Measurements from ENCODE around the gene GP1BB.
A peak's percentile ranks its signal among the peaks of the same experiment; 100 is the strongest.
"Not testable (repeated sequence)": the region's sequence is repeated elsewhere in the genome, so short reads cannot be mapped to it uniquely, and the experiment has no call there.

The GP1BB gene

DNA sequence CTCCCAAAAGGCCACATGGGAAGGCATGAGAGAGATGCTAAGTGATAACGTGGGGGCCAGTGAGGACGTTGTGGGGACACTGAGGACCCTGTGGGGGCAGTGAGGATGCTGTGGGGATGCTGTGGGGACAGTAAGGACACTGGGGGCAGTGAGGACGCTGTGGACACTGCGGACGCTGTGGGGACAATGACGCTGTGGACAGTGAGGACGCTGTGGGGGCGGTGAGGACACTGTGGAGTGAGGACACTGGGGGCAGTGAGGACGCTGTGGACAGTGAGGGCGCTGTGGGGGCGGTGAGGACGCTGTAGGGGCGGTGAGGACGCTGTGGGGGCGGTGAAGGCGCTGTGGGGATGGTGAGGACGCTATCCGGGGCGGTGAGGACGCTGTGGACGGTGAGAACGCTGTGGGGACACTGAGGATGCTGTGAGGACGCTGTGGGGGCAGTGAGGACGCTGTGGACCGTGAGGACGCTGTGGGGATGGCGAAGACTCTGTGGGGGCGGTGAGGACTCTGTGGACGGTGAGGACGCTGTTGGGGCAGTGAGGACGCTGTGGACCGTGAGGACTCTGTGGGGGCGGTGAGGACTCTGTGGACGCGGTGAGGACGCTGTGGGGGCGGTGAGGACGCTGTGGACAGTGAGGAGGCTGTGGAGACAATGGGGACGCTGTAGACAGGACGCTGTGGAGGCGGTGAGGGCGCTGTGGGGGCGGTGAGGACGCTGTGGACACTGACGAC lies 1.8 kb downstream of the GP1BB start:
- peak in 1 of 58 donors; percentile 44 for DNase-seq

DNA sequence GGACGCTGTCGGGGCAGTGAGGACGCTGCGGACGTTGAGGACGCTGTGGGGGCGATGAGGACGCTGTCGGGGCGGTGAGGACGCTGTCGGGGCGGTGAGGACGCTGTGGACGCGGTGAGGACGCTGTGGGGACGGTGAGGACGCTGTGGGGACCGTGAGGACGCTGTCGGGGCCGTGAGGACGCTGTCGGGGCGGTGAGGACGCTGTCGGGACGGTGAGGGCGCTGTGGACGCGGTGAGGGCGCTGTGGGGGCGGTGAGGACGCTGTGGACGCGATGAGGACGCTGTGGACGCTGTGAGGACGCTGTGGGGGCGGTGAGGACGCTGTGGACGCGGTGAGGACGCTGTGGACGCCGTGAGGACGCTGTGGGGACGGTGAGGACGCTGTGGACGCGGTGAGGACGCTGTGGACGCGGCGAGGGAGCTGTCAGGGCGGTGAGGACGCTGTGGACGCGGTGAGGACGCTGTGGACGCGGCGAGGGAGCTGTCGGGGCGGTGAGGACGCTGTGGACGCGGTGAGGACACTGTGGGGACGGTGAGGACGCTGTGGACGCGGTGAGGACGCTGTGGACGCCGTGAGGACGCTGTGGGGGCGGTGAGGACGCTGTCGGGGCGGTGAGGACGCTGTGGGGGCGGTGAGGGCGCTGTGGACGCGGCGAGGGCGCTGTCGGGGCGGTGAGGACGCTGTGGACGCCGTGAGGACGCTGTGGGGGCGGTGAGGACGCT lies 2.9 kb downstream of the GP1BB start:
- not testable (repeated sequence) for DNase-seq

DNA sequence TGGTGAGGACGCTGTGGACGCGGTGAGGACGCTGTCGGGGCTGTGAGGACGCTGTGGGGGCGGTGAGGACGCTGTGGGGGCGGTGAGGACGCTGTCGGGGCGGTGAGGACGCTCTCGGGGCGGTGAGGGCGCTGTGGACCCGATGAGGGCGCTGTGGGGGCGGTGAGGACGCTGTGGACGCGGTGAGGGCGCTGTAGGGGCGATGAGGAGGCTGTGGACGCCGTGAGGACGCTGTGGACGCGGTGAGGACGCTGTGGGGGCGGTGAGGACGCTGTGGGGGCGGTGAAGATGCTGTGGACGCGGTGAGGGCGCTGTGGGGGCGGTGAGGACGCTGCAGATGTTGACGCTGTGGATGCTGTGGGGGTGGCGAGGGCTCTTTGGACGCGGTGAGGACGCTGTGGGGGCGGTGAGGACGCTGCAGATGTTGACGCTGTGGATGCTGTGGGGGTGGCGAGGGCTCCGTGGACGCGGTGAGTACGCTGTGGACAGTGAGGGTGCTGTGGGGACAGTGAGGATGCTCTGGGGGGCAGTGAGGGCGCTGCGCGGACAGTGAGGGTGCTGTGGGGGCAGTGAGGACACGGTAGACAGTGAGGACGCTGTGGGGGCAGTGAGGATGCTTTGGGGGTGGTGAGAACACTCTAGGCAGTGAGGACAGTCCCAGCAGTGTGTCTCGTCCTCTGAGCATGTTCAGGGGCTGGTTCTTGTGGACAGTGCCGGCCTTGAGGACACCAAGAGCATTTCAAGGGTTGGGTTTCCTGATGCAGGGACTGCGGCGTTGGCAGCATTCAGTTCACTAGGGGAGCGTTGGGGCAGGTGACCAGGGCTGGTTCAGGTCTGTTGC lies 4.2 kb downstream of the GP1BB start:
- no peak for DNase-seq

DNA sequence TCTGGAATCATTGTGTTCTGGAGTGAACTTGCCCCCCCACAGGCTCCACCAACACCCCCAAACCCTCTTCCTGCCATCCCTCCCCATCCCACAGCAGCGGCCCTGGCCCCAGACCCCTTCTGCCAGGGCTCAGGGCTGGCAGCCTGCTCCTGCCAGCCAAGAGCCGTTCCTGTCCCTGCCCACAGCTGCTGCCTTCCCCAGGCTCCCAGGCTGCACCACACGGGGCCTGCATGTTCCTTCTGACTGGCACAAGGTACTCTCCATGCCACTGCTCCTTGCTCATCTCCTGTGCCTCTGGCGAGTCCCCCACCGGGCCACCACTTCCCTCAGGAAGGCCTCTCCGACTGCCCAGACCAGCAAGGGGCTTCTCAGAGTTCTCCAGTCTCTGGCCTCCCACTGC lies 4.9 kb downstream of the GP1BB start:
- no peak for DNase-seq

DNA sequence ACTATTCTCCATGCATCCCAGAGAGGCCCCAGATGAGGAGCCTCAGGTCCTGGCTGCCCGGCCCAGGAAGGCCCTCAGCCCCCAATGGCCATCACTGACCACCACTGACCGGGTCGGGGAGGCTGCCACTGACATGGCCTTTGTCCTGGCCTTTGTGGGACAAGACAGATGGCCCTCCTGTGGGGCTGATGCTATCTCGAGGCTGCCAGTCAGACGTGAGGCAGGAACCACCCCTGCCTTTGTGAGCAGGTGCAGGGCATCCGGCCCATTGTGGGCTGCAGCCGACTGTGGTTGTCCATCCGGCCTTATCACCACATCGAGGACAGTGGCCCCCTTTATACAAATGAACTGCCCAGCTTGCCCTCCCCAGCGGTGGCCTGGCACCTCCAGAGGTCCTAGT lies 5.5 kb downstream of the GP1BB start:
- DNase-seq = no peak

DNA sequence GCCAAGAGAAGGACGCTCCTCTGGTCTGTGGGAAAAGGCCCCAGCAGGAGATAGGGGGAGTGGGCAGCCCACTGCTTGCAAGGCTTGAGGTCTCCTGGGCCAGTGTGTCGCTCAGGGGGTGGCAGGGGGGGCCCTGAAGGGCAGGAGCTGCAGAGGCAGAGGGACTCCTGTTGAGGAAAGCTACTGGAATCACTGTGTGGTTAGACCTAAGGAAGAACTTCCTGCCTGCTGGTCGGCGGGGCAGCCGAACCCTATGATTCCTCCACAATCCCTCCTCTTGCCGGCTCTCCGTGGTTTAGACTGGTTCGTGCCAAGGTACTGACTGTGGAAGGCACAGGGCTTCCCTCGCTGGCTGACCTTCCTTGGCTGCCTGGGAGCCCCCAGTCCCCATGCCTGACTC lies 6.2 kb downstream of the GP1BB start:
- no peak for DNase-seq

DNA sequence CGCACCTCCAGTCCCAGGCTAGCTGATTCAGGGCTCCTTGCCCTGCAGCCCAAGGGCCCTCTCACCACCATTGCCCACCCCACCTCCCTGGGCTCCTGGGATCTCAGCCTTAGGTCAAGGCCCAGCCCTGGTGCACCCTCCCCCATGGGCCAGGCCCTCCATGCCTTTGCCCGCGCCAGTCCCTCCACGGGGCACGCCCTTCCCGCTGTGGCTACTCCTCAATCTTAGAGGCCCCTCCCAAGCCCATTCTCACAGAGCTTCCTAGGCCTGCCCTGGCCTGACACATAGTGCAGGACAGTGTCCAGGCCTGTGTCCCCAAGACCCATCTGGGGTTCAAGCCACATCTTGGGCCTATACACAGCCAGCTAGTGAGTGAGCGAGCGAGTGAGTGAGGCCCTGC lies 6.9 kb downstream of the GP1BB start:
- DNase-seq = no peak

DNA sequence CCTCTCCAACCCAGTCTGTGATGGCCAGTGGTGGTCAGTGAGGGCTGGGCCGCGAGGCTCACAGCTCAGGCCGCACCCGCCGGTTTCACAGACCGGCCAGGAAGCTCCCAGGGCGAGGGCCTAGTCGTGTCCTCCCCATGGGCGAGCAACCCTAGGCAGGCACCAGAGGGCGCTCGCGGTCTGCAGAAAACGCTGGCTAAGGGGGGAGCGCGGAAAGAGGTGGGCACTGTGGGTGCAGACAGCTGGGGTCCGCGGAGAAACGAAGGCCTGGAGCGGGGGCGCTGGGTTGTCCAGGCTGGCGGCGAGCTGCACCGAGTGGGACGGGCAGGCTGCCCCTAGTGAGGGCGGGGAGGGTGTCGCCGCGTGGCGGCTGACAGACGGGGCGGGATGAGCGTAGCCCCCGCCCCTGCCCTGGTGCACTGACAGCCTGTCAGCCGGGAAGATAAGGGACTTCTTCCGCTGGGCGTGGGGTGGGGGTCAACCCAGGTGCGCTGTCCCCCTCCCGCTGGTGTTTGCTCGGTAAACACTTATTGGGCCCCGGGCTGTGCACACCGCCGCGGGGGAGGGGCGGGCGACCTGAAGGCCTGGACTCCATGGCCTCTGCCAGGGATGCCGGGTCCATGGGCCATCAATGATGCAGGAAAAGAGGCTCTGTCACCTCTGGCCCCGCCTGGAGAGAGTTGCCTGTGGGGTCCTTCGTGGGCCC lies 7.5 kb downstream of the GP1BB start:
- peak in 56 of 58 donors; percentile 20 to 86 (median 67) for DNase-seq

DNA sequence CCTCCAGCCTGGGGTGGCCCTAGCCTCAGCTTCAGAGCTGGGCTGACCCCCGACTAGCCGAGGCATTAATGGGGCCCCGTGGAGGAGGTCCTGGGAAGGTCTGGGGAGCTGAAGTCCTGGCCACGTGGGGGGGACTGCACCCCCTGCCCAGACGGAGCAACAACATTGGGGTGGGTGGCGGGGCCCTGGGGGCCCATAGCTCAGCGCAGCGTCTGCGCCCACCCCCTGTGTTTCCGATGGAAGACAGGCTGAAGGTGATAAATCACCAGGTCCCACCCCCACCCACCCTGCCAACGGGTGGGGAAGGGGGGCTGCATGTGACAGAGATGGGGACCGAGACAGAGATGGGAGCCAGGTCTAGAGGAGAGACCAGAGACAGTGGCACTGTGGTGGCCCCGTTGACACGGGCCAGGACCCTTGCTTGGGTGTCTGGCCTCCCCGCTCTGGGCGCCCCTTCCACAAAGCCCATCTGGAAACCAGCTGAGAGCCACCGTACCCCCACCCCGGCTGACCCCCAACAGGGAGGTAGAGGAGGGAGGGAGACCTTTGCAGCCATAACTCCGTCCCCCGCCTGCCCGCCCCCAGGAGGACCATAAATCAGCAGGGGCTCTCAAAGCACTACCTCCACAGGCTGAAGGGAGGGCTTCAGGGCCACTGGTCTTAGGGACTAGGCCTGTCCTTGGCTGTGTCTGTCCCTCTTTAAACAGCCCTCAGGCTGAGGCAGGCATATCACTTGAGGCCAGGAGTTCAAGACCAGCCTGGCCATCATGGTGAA lies 8.2 kb downstream of the GP1BB start:
- no peak for DNase-seq

DNA sequence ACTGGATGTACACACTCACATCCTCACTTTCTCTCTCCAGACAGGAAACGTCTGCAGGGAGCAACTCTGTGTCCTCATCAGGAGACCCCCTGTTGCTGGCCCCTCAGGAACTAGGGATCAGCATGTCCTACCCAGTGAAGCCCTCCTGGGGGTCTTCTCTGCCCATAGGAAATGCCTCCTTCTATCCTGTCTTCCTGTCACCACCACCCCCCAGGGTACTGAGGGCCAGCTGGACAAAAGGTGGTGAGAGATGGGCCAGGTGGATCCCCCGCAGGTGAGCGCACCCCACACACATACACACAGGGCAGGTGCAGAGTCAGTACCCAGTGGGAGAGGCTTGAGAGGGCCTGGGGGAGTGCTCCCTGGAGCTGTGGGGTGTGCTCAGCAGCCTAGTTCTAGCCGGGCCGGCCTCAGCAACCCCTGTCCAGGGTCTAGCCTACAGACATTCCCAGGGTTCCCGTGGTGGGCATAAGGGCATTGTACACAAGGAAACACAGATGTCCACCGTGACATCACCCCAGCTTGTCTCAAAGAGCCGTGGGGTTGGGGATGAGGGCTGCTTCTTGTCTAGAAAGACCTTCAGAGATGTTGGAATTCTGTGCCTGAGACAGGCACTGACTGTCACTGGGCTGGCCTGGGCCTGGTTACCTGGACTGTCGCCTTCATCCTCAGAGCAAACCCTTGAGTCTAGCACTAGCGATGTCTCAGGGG lies 9.2 kb downstream of the GP1BB start:
- DNase-seq = no peak

DNA sequence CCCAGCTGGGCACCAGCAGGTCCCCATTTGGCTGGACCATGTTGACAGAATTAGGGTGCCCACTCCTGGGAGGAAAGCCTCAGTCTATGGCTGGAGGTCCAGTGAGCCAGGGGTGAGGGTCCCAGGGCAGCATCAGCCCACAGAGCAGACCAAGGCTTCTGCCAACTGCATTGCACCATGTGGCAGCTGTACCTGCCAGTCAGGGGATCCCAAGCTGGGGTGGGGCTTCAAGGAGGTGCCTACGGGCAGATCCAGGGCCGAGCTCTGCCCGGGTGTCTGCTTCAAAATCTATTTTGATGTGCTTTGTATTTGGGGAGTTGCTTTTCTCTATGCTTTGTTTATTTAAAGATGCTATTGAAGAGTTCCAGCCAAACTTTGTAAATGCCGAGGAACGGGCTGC lies 10.4 kb downstream of the GP1BB start:
- DNase-seq = no peak

DNA sequence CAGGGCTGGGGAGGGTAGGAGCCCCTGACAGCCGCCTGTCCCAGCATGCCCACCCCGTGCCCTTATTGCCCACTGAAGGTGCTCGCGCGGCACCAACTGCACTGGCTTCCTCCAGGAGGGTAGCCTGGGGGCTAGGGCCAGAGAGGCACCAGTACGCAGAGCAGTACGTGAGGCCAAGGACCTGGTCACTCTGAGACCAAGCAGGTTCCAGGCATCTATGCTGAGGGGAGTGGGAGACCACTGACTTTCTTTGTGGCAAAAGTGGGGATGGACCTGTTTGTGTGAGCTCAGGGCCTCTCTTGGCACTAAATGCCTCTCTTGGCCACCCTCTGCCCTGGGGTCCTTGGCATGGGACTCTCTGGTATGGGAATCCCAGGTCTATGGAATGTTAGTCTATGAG lies 10.8 kb downstream of the GP1BB start:
- no peak for DNase-seq

DNA sequence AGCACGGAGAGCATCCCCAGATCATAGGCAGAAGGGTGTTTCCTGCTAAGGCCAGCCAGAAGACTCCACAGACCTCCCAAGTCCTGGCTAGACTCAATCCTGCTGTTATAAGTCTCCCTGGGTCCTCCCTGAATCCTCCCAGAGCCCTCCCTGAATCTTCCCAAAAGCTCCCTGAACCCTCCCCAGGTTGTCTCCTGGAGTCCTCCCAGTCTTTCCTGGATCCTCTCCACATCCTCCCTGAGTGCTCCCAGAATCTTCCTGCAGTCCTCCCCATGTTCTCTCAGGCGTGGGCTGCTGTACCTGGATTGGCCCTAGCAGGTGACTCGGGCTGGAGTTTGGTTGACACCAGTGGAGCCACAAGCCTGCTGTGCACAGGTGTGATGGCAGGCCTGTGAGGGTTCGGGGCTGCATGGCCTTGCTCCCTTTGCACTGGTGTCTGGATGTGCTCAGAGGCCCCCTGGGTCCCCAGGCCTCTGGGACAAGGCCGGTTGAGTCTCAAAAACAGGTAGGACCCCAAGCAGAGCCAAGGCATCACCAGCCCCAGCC lies 11.6 kb downstream of the GP1BB start:
- no peak for DNase-seq

DNA sequence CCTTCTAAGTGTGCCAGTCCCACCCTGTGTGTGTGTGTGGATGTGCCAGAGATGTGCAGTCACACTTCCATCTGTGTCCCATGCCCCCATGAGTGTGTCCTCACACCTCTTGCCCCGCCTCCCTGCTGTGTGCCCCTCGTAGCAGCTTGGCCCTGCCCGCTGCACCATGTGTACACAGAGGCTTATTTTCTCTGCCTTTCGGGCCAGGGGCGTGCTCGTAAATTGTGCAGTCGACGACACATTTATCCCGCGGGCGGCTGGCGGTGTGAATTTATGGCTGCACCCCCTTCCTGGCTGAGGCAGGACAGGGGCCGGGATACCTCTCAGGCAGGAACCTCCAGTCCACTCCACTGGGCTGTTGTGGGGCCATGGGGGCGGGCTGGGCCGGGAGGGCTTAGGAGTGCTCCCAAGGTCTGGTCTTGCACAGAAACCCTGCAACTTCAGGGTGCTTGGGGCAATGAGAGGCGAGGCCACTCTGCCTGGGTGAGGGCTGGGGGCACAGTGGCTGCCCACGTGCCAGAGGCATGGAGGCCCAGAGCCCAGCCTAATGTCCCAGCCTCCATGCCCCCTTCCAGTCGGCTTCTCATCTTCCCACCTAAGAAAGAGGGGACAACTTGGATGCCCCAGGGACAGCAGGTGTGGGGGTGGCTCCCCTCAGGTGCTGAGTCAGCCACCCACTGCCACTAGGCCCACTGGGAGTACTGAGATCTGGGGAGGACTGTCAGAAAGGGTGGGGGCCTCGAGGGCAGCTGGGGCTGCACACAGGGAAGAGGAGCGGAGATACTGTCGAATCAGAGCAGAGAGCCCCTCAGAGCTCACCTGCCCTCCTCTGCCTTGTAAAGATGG lies 12.5 kb downstream of the GP1BB start:
- DNase-seq = no peak

DNA sequence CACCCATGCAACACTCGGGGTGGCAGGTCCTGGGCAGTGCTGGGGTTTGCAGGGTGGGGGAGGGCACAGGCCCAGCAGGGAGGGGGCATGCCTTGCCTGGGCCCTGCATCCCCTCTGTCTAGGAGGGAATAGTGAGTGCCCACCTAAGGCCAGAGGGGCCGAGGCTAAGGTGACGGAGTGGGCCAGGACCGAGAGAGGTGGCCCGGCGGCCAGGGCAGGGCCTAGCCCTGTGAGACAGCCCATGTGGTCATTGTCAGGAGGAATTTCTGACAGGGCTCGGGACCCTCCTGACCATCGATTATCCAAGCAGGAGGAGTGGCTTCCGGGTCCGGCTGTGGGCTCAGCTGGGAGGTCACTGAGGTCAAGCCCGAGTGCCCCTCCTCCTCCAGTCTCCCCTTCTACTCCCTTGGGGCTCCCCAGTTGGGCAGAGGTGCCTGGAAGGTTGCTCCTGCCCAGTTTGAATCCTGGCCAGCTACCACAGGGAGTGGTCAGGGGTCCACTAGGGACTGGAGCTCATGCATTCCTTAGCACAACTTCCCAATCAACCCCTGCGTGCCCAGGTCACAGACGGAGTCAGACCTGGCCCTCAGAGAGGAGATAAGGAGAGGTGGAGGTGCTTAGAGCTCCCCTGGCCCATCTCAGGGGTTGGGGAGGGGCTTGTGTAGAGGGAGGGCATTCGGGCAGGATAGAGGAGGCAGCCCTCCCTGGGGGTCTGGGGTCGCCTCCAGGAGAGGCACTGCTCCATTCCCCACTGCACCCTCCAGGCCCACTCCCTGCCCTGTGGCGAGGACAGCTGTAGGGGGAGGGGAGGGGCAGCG lies 14.7 kb downstream of the GP1BB start:
- DNase-seq = no peak

DNA sequence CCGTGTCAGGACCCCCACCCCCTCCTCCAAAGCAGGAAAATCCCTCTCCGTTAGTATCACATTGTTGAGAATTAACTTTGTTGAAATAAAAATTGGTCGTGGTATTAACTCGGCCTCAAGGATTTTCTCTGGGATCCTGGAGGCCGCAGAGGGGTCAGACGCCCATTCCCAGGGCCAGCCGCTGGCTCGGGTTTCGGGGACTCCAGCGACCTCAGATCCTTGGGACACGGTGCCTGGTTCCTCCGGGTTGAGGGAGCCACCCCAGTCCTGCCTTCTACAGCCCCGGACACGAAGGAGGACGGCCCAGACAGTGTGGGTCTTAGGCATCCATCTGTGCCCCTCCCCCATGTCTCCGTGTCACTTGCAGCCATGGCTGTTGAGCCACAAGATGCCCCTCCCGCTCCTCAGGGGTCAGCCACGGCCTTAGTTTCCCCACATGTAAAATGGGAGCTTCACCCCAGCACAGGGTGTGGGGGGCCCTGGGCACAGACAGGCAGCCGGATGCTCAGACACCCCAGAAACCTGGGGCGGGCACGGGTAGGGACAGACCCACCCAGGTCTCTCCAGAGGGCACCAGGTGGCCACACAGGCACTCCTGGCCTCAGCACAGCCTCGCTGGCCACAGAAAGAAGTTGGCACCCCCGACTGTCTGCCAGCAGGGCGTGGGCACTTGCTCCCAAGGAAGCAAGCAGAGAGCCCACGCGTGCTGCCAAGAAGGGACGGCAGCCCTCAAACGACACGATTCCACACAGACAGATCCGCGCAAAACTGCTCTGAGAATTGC lies 15.5 kb downstream of the GP1BB start:
- peak in 2 of 58 donors; percentile 20 to 39 for DNase-seq

DNA sequence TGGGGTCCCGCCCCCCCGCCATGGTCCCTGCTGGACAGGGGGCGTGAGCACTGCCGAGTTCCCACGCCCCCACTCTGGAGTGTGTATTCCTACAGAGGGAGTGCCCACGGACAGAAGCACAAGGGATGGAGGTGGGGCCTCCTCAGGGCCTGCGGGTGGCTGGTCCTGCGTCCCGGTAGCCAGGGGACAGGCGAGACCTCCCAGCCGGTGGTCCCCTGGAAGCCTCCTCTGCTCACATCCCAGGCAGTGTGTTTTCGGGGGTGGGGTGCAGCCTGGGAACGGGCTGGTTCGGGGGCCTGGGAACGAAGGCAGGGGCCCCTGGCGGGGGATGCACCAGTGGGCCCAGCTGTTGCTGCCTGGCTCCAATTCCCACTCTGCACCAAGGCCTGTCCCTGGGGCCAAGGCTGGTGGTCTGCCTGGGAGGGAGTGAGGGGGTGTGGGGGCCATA lies 16.1 kb downstream of the GP1BB start:
- no peak for DNase-seq

Measured in anterior cingulate cortex (tissue), 58 donors.